ENCODE results near the gene ZNF574.
A peak's percentile ranks its signal among the peaks of the same experiment; 100 is the strongest.

- peak; percentile 39 to 63 (median 56) for TF ChIP-seq CTCF (optimal IDR thresholded peaks at IDR 0.05 in 1 of 3, IDR thresholded peaks at IDR 0.05 in 1 of 3, conservative IDR thresholded peaks at IDR 0.05 in 1 of 3; ENCODE audit: extremely low read depth in 1 of 3, insufficient read depth in 2 of 3, low read length in 3 of 3)
- TF ChIP-seq EZH2 (IDR thresholded peaks at IDR 0.05; ENCODE audit: low read length): no peak
Measured at GRCh38 chr19:42113641-42114348, 37.8 kb downstream of the ZNF574 start.

Measured in keratinocyte (primary cell).